OCI-LY7 (cell line): ENCODE results near the gene FANCC. TPM values are rescaled to one million over a fixed set of nuclear protein-coding genes. Genes with fewer than 3 reads are reported as not detected.
A peak's percentile ranks its signal among the peaks of the same experiment; 100 is the strongest.

ENCODE experiments used
- BruUV-seq: library from RNA; stranded (reverse); fragments of 400-500 nt; replicated peaks from 2 replicates; lab custom pipeline; 2021; lab: Mats Ljungman, UMichigan
- CTCF ChIA-PET: fragments of 300-600 bp; sonication (Branson Sonifier 250); formaldehyde crosslinking; loops from one replicate; lab custom pipeline; 2022; ENCODE audit warnings: antibody characterized with exemption; ENCODE audit not compliant: unreplicated experiment; lab: Charles Lee
- POLR2A ChIA-PET: fragments of 300-600 bp; sonication (Branson Sonifier 250); formaldehyde crosslinking; loops from one replicate; lab custom pipeline; 2022; ENCODE audit warnings: antibody characterized with exemption; lab: Charles Lee
- DNase-seq: peaks from one replicate; pipeline ENCODE4 v3.0.0-alpha.2; 2015; ENCODE audit warnings: low spot score
- H2AFZ ChIP-seq: fragments of 200-600 bp; sonication (generic), shearing (Covaris generic); 2 replicates; pipeline ENCODE4 v1.6.1; 2014; ENCODE audit warnings: mild to moderate bottlenecking, antibody characterized with exemption, low read length, moderate library complexity
- H3K27ac ChIP-seq: fragments of 200-600 bp; sonication (generic); 2 replicates; pipeline ENCODE4 v1.5.1; 2014; ENCODE audit warnings: mixed run types, low read depth, mild to moderate bottlenecking, moderate library complexity, low read length, inconsistent platforms; ENCODE audit not compliant: poor library complexity, severe bottlenecking
- H3K36me3 ChIP-seq: fragments of 200-600 bp; sonication (generic); 2 replicates; pipeline ENCODE4 v1.6.1; 2014; ENCODE audit warnings: mild to moderate bottlenecking, antibody characterized with exemption, low read length, moderate library complexity, mixed read lengths; ENCODE audit not compliant: insufficient read depth
- H3K4me1 ChIP-seq: fragments of 200-600 bp; sonication (generic); 2 replicates; pipeline ENCODE4 v1.5.1; 2014; ENCODE audit warnings: mild to moderate bottlenecking, low read length; ENCODE audit not compliant: insufficient read depth, poor library complexity, severe bottlenecking
- H3K4me2 ChIP-seq: fragments of 200-600 bp; sonication (generic); 2 replicates; pipeline ENCODE4 v1.6.1; 2014; ENCODE audit warnings: mild to moderate bottlenecking, low read length
- H3K4me3 ChIP-seq: fragments of 200-600 bp; sonication (generic); 2 replicates; pipeline ENCODE4 v1.5.1; 2014; ENCODE audit warnings: mild to moderate bottlenecking, low read depth, low read length; ENCODE audit not compliant: poor library complexity, severe bottlenecking
- H3K79me2 ChIP-seq: fragments of 200-600 bp; sonication (generic); 2 replicates; pipeline ENCODE4 v1.6.1; 2016; ENCODE audit warnings: low read depth, mild to moderate bottlenecking, low read length, moderate library complexity, mixed read lengths; ENCODE audit not compliant: insufficient read depth
- H3K9me2 ChIP-seq: fragments of 200-600 bp; sonication (generic); 2 replicates; pipeline ENCODE4 v1.6.1; 2016; ENCODE audit warnings: mild to moderate bottlenecking, low read length, mixed read lengths; ENCODE audit not compliant: insufficient read depth
- H3K9me3 ChIP-seq: fragments of 200-600 bp; sonication (generic); 2 replicates; pipeline ENCODE4 v1.6.1; 2014; ENCODE audit warnings: mild to moderate bottlenecking, mixed run types, low read length, mixed read lengths
- H4K20me1 ChIP-seq: fragments of 200-600 bp; sonication (generic); 2 replicates; pipeline ENCODE4 v1.6.1; 2014; ENCODE audit warnings: mild to moderate bottlenecking, antibody characterized with exemption, low read length, moderate library complexity, mixed read lengths; ENCODE audit not compliant: insufficient read depth
- CTCF ChIP-seq: fragments of 200-600 bp; sonication (generic); conservative IDR thresholded peaks from 2 replicates; pipeline ENCODE4 v1.5.1; 2014; ENCODE audit warnings: mild to moderate bottlenecking, antibody characterized with exemption, low read length, moderate library complexity, mixed read lengths
- EZH2phosphoT487 ChIP-seq: fragments of 200-600 bp; sonication (generic); IDR thresholded peaks from 2 replicates; pipeline ENCODE4 v1.6.1; 2018; ENCODE audit warnings: low read depth, borderline replicate concordance, mild to moderate bottlenecking, mixed run types, antibody characterized with exemption, low read length, moderate library complexity, mixed read lengths
- intact Hi-C: fragments of 100-400 bp; cut with micrococcal nuclease; formaldehyde crosslinking; loops from one replicate; pipeline ENCODE4 v1.10.0; 2022; ENCODE audit not compliant: unreplicated experiment
- total RNA-seq, 2 experiments: library from RNA; depleted of rRNA in 1 of 2; stranded (reverse); fragments of >200 nt in 1 of 2; shearing (Covaris generic) in 1 of 2; gene quantifications; 2 replicates each; pipeline ENCODE4 v1.2.3, GENCODE V29; 2014 to 2022

Gene FANCC
- total RNA-seq, 2 experiments from 2014 or later, result 13.9 to 28.7 TPM

- Histone ChIP-seq H3K79me2 (no peaks in the 10 kb centered on the region), H3K36me3 (no peaks in the 10 kb centered on the region), H3K9me3 (no peaks in the 10 kb centered on the region), H3K27ac (no peak overlapping the region), H3K4me2 (no peak overlapping the region), H4K20me1 (no peaks in the 10 kb centered on the region), H3K9me2 (no peaks in the 10 kb centered on the region), H2AFZ (no peak overlapping the region), H3K4me3 (no peak overlapping the region), H3K4me1 (peaks cover 10% of the 10 kb centered on the region)
- DNase-seq, result no peak
- TF ChIP-seq CTCF, result no peak
- TF ChIP-seq EZH2phosphoT487, result no peak
- no TSS peak for BruUV-seq
- POLR2A ChIA-PET, result no interaction called here
- intact Hi-C loops, result no loop called here
- CTCF ChIA-PET, result no interaction called here
Observed at GRCh38 chr9:95218773-95219172, 98.7 kb downstream of the FANCC start.

- POLR2A ChIA-PET, result no interaction called here
- H3K79me2 ChIP-seq, result no peaks in the 10 kb centered on the region
- no peak overlapping the region for H2AFZ ChIP-seq
- no TSS peak for BruUV-seq
- H3K4me2 ChIP-seq, result no peak overlapping the region
- H4K20me1 ChIP-seq, result no peaks in the 10 kb centered on the region
- no peak overlapping the region for H3K27ac ChIP-seq
- intact Hi-C loops, result no loop called here
- CTCF ChIA-PET, result no interaction called here
- H3K4me1 ChIP-seq, result peaks cover 10% of the 10 kb centered on the region
- no peak for DNase-seq
- no peaks in the 10 kb centered on the region for H3K9me3 ChIP-seq
- H3K9me2 ChIP-seq, result no peaks in the 10 kb centered on the region
- TF ChIP-seq CTCF, result no peak
- no peak for TF ChIP-seq EZH2phosphoT487
- no peaks in the 10 kb centered on the region for H3K36me3 ChIP-seq
- no peak overlapping the region for H3K4me3 ChIP-seq
Observed at GRCh38 chr9:95217936-95218335, 99.6 kb downstream of the FANCC start.

- Histone ChIP-seq H3K36me3 (no peaks in the 10 kb centered on the region), H2AFZ (no peak overlapping the region), H3K4me3 (no peak overlapping the region), H3K4me1 (peaks cover 10% of the 10 kb centered on the region), H3K9me2 (no peaks in the 10 kb centered on the region), H3K79me2 (no peaks in the 10 kb centered on the region), H4K20me1 (no peaks in the 10 kb centered on the region), H3K9me3 (no peaks in the 10 kb centered on the region), H3K27ac (no peak overlapping the region), H3K4me2 (no peak overlapping the region)
- no TSS peak for BruUV-seq
- peak; percentile 2 for DNase-seq
- POLR2A ChIA-PET, result no interaction called here
- CTCF ChIA-PET, result no interaction called here
- intact Hi-C loops, result no loop called here
- TF ChIP-seq CTCF, result no peak
- TF ChIP-seq EZH2phosphoT487, result no peak
Observed at GRCh38 chr9:95215336-95215898, 102.1 kb downstream of the FANCC start.
